GM04504 (cell line): Measurements from ENCODE around the gene CXorf66.
"Not testable (repeated sequence)": the region's sequence is repeated elsewhere in the genome, so short reads cannot be mapped to it uniquely, and the experiment has no call there.

Experiments used
- DNase-seq: peaks from one replicate; pipeline ENCODE4 v3.0.0-alpha.2; 2012; ENCODE audit warnings: low read depth

The CXorf66 gene, protein sequence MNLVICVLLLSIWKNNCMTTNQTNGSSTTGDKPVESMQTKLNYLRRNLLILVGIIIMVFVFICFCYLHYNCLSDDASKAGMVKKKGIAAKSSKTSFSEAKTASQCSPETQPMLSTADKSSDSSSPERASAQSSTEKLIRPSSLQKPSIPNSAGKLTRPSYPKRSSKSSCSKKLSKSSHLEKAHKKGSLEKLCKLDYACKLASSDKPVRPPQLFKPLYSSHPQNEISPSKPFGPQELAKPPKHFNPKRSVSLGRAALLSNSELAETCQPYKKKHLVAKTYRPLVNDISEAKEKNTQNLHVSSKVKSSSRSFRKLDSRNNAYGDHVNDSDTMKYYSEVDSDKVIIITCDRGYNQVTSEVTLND

GRCh38 chrX:139965421-139965820 lies at the start of gene CXorf66:
Gene CXorf66 (minus strand): TSS chrX:139965521. CDS start chrX:139965496, 25 bp downstream.
- no peak for DNase-seq

GRCh38 chrX:139982856-139983255 lies 17.5 kb upstream of the CXorf66 start:
- no peak for DNase-seq

- DNase-seq, result no peak
Observed at GRCh38 chrX:139974471-139974870, 9.2 kb upstream of the CXorf66 start.

GRCh38 chrX:139972629-139973624 lies 7.6 kb upstream of the CXorf66 start:
- DNase-seq, result no peak

- DNase-seq, result no peak
Observed at GRCh38 chrX:139972113-139972512, 6.8 kb upstream of the CXorf66 start.

- DNase-seq, result no peak
Observed at GRCh38 chrX:139971394-139971749, 6.1 kb upstream of the CXorf66 start.

GRCh38 chrX:139969286-139969685 lies 4.0 kb upstream of the CXorf66 start:
- DNase-seq, result no peak

- DNase-seq, result no peak
Observed at GRCh38 chrX:139967750-139968149, 2.4 kb upstream of the CXorf66 start.

DNA sequence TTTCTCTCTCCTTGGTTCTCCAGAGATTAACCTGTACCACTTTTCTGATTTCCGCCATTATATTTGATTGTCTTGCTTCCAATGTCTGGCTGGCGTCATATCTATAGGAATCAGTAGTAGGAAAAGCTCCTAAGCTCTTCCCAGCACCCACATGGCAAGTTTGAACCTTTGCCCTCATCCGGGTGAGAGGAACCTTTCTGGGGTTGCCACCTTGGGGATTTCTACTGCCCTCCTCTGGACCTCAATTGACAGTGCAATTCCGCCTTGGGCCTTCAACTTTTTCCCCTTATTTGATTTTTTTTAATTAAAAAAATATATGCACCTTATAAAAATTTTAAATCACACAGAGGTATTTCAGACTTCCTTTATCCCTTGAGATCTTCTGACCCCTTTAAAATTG lies 2.0 kb upstream of the CXorf66 start:
- DNase-seq, result no peak

DNA sequence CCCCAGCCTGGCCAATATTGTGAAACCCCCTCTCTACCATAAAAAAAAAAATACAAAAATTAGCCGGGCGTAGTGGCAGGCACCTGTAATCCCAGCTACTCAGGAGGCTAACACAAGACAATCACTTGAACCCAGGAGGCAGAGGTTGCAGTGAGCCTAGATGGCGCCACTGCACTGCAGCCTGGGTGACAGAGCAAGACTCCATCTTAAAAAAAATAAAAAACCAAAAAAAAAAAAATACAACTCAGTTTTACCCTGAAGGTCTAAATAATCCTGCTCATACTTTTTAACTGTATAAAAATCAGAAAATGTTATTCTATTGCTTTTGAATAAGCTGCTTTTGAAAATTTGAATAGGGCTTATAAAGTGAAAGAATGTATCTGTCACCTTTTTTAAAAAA lies 838 bp upstream of the CXorf66 start:
- DNase-seq, result not testable (repeated sequence)

GRCh38 chrX:139961091-139961490 lies 4.2 kb downstream of the CXorf66 start:
- DNase-seq, result not testable (repeated sequence)

DNA sequence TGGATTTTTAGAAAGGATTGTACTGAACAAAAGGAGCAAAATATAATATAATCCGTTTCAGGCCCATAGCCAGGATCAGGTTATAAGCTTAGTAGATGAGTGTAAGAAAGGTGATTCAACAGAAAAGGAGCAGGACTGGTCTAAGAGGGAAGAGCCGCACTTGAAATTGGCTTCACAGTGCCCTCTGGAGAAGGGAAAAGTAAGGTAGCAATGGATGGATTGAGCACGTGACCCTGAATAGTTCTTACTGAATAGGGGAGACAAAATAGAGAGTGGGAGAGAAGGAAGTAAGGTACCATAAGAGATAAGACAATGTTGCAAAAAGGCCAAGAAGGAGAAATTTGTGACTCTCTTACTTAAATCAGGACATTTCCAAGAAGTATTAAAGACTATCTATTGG lies 15.6 kb downstream of the CXorf66 start:
- DNase-seq, result no peak

GRCh38 chrX:139945075-139945474 lies 20.2 kb downstream of the CXorf66 start:
- DNase-seq, result no peak

GRCh38 chrX:139936259-139936658 lies 29.1 kb downstream of the CXorf66 start:
- DNase-seq, result no peak

- no peak for DNase-seq
Observed at GRCh38 chrX:139933904-139934303, 31.4 kb downstream of the CXorf66 start.

- peak; percentile 69 for DNase-seq
Observed at GRCh38 chrX:139932901-139933796, 32.2 kb downstream of the CXorf66 start, which contains the start of gene ATP11C. Gene ATP11C (minus strand): TSS chrX:139933053. CDS start chrX:139932042, 1,011 bp downstream.

DNA sequence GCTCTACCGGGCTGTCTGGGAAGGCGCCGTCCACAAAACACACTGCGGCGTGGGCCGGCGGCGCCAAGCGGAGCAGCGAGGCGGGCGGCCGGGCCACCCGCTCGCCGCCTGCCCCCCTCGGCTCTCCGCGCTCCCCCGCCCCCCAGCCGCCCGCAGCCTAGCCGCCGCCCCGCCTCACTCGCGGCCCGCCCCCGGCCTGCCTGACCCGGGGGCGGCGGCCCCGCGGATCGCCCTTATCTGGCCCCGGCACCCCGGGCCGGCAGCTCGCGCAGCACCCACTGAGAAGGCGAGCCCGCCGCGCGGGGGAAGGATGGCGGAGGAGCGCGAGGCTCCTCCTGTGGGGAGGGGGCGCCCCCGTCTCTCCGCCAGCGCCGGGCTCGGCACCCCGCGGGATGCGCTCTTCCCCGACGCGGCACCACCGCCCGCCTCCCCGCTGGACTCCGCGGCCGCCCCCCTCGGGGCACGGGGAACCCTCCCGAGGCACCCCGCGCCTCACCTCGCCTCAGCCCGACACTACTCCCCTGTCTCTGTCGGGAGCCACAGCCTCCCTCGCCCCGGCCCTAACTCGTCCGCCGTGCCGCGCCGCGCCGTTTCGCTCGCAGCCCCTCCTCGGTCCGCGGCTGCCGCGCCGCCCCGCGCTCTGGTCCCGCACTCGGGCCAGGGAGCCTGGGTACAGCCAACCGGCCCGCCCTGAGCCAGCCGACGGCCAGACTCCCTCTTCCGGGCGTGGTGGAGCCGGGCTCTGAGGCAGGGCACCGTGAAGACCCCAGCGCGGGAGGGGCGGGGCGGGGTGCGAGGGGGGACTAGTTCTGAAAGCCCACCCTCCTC lies 33.0 kb downstream of the CXorf66 start:
- no peak for DNase-seq

DNA sequence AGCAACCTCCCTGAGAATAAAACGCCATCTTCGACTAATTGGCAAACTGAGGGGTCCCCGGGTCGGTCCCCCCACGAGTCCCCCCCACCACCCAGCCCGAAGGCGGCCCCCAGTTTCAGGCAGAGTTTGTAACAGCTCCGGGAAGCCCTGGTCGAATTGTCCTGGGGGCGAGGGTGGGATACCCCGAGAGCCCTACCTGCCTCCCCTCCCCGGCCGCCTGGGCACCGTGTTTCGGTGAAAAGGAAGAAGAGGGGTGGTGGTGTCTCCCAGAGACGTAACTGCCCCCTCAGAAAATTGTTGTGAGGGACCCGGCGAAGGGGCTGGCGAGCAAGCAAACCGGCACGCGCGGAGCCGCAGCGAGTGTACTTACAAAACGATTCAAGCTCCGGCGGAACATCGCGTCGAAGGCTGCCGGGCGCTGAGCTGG lies 33.7 kb downstream of the CXorf66 start:
- DNase-seq, result no peak

GRCh38 chrX:139930916-139931645 lies 34.2 kb downstream of the CXorf66 start:
- DNase-seq, result no peak

DNA sequence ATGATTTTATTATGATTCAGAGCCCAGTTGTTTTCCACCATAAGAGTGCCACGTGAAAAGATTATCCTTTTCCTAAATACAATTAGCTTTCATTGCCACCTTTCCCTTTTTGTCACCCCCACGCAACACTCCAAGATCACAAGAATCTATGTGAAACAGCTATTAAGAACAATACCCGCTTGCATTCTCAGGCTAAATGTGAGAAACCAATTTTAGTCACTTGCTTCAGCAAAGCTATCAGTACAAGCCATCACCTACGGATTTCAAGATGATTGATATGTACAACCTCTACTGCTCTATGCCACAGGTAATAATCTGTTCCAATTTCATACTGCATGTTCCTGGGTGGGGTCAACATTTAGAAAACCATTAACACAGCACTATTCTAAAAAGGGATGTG lies 34.9 kb downstream of the CXorf66 start:
- DNase-seq, result no peak
